ENCODE measurements around the gene USP24.

Gene USP24

GRCh38 chr1:55060133-55060999, 154.8 kb downstream of the USP24 start:
- peak in 1 of 10 donors; percentile 69 for DNase-seq
- intact Hi-C loops (cut with DNase I), result no loop called here

GRCh38 chr1:55059302-55060132, 155.6 kb downstream of the USP24 start:
- DNase-seq, result peak in 2 of 10 donors; percentile 58
- intact Hi-C loops (cut with DNase I), result no loop called here

GRCh38 chr1:55057956-55058298, 157.2 kb downstream of the USP24 start:
- peak in 1 of 10 donors; percentile 67 for DNase-seq
- intact Hi-C loops (cut with DNase I), result no loop called here

DNA sequence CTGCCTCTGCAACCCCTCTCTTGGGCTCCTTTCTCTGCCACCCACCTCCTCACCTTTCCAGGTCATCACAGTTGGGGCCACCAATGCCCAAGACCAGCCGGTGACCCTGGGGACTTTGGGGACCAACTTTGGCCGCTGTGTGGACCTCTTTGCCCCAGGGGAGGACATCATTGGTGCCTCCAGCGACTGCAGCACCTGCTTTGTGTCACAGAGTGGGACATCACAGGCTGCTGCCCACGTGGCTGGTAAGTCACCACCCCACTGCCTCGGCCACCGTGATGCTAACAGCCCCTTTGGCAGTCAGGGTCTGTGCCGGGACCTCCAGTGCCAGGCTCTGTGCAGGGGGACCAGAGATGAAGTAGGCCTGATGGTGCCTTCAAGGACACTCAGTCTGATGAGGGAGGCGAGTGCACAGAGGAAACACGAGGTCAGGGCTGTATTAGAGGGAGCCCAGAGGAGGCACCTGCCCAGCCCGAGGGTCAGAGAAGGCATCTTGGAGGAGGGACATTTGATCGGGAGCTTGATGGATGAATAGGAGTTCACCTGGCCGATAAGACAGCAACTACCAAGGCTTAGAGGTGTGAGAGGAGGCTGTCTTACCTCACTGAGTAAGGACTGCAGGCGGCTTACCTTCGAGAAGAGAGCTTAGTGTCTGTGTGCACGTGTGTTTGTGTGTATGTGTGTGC, 157.8 kb downstream of the USP24 start:
- intact Hi-C loops (cut with DNase I), result no loop called here
- DNase-seq, result peak in 1 of 10 donors; percentile 80

DNA sequence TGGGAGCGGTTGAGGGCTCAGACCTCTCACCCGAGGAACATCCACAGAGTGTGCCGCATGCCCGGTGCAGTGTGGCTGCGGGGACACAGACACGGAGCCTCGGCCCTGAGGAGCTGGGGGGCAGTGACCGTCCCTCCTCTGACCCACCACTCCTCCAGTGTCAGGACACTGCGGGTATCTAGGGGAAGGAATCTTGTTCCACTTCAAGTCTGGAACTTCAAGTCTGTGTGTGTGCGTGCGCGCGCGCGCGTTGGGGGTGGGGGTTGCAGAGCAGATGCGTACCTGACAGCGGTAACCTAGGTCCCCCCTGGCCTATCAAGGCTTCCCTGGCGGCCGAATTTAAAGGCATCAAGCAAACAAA, 158.6 kb downstream of the USP24 start:
- intact Hi-C loops (cut with DNase I), result no loop called here
- peak in 1 of 10 donors; percentile 61 for DNase-seq

DNA sequence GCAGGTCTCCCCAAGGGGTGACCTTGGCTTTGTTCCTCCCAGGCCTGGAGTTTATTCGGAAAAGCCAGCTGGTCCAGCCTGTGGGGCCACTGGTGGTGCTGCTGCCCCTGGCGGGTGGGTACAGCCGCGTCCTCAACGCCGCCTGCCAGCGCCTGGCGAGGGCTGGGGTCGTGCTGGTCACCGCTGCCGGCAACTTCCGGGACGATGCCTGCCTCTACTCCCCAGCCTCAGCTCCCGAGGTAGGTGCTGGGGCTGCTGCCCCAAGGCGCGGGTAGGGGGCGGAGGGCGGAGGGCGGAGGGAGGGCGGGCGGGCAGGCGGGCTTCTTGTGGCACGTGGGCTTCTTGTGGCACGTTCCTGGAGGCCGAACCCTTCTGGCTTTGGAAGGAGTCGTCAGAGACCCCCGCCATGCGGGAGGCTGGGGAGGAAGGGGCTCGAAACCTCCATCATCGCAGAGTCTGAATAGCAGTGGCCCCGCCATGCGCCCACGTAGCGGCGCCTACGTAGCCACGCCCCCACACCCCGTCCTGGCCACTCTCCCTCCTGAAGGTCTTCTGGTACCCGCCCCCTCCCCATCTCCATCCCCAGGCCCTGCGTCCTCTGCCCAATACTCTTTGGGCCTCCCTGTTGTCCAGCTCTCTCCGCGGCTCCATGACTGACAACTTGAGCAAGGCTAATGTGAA, 159.1 kb downstream of the USP24 start:
- intact Hi-C loops (cut with DNase I), result no loop called here
- peak in 1 of 10 donors; percentile 72 for DNase-seq

GRCh38 chr1:55055084-55055882, 159.9 kb downstream of the USP24 start:
- DNase-seq, result peak in 1 of 10 donors; percentile 52
- intact Hi-C loops (cut with DNase I), result no loop called here

GRCh38 chr1:55054396-55054795, 160.8 kb downstream of the USP24 start:
- intact Hi-C loops (cut with DNase I), result no loop called here
- DNase-seq, result peak in 1 of 10 donors; percentile 71

DNA sequence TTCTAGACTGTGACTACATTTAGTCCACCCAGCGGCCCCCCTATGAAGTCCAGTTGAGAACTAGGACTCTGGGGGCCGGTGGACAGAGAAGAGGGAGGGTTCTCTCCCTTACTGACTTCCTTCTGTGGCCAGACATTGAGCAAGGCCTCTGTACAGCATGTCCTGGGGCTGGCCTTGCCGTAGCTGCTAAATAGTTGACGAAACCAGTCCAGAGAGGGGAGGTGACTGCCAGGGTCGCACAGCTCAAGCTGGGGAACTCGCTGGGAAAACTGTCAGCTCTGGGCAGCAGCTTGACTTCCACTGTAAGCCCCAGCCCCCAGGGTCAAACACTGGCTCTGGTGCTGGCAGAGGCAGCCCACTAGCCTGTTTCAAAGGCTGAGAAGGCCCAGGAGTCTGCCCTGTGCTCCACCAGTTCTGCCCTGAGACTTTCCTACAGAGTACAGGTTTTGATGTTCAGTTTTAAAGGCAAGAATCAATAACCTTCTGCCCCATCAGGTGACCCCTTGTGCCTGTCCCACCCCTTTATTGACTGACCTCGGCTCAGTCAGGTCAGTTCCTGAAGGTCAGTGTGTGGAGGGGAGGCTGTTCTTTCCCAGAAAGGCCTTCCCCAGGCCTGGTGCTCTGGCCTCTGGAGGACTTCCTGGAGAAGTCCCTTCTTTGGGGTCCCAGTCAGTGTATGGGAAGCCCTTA, 161.8 kb downstream of the USP24 start:
- peak in 1 of 10 donors; percentile 70 for DNase-seq
- intact Hi-C loops (cut with DNase I), result no loop called here

DNA sequence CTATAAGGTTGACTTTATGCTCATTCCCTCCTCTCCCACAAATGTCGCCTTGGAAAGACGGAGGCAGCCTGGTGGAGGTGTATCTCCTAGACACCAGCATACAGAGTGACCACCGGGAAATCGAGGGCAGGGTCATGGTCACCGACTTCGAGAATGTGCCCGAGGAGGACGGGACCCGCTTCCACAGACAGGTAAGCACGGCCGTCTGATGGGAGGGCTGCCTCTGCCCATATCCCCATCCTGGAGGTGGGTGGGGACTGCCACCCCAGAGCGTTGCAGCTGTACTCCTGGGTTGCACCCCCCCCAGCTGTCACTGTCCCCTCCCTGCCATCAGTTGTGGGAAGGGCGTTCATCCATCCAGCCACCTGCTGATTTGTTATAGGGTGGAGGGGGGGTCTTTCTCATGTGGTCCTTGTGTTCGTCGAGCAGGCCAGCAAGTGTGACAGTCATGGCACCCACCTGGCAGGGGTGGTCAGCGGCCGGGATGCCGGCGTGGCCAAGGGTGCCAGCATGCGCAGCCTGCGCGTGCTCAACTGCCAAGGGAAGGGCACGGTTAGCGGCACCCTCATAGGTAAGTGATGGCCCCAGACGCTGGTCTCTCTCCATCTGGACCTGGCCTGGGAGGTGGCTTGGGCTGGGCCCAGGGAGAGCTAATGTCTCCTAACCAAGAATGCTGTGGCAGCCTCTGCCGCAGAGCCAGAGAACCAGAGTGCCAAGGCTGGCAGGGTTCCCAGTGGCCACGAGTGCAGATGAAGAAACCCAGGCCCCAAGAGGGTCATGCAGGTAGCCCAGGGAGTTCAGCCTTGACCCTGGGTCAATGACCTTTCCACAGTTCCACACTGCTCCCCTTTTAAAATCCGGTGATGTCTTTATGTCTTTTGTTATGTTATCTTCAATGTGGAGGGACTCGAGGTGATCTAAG, 162.7 kb downstream of the USP24 start:
- peak in 2 of 10 donors; percentile 75 to 77 for DNase-seq
- intact Hi-C loops (cut with DNase I), result no loop called here

DNA sequence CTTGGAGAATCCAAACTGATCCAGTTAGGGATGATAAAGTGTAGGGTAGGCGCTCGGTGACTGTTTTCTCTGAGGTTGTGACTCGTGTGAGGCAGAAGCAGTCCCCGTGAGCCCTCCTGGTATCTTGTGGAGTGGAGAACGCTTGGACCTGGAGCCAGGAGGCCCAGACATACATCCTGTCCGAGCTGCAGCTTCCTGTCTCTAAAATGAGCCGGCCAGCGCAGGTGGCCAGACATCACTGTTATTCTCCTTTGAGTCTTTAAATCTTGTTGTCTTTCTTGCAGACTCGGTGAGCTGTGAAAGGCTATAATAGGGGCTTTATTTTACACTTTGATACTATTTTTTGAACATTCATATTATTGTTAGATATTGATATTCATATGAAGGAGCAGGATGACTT, 163.5 kb downstream of the USP24 start:
- peak in 2 of 10 donors; percentile 8 to 52 for DNase-seq
- intact Hi-C loops (cut with DNase I), result no loop called here

GRCh38 chr1:55051169-55051568, 164.0 kb downstream of the USP24 start:
- intact Hi-C loops (cut with DNase I), result no loop called here
- DNase-seq, result peak in 2 of 10 donors; percentile 50 to 59

GRCh38 chr1:55050283-55050682, 164.9 kb downstream of the USP24 start:
- intact Hi-C loops (cut with DNase I), result no loop called here
- DNase-seq, result peak in 3 of 10 donors; percentile 31 to 87 (median 59)

- intact Hi-C loops (cut with DNase I), result no loop called here
- DNase-seq, result peak in 4 of 10 donors; percentile 26 to 87 (median 44)
Measured at GRCh38 chr1:55049914-55050278, 165.3 kb downstream of the USP24 start.

DNA sequence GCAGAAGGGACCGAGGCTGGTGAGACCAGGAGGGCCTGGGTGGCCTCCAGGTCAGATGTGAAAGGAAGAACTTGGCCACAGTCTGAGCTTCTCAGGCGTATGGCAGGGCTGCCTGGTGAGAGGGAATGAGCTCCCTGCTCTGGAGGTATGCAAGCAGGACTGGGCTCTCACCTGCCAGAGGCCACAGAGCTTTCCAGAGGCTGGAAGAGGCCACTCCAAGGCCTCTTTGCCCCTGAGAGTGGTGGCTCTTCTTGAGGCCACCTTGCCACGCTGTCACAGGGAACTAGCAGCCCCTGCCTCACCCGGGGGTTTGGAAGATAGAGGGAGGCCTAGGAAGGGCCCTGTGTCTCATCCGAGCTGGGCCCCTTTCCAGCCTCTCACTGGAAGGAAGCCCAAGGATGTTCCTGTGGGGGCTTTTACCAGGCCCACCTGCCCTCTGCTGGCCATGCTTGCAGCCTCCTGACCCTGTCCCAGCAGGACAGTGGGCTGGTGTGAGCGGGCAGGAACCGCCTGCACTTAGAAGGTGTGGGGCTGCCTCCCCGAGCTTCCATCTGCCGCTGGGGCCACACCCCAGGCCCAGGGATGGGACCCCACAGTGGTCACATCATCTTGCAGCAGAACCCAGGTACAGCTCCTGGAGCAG, 165.8 kb downstream of the USP24 start:
- no peak for DNase-seq

GRCh38 chr1:55048453-55049270, 166.5 kb downstream of the USP24 start:
- intact Hi-C loops (cut with DNase I), result no loop called here

More for the DNA sequence above, 165.8 kb downstream of the USP24 start:
- intact Hi-C loops (cut with DNase I), result no loop called here

More at GRCh38 chr1:55048453-55049270, 166.5 kb downstream of the USP24 start:
- DNase-seq, result peak in 1 of 10 donors; percentile 74

All from posterior cingulate gyrus (tissue), 11 donors.